ENCODE measurements around the gene MAP3K2.
"Not testable (repeated sequence)": the region's sequence is repeated elsewhere in the genome, so short reads cannot be mapped to it uniquely, and the experiment has no call there.

MAP3K2 gene

GRCh38 chr2:127421871-127422558 is 34.2 kb upstream of the MAP3K2 start:
- no peak for DNase-seq (ENCODE audit: low read depth in 2 of 2, low spot score in 1 of 2)

- DNase-seq (ENCODE audit: low read depth in 2 of 2, low spot score in 1 of 2), result no peak
These were observed 33.5 kb upstream of the MAP3K2 start for GRCh38 chr2:127421116-127421800.

DNA sequence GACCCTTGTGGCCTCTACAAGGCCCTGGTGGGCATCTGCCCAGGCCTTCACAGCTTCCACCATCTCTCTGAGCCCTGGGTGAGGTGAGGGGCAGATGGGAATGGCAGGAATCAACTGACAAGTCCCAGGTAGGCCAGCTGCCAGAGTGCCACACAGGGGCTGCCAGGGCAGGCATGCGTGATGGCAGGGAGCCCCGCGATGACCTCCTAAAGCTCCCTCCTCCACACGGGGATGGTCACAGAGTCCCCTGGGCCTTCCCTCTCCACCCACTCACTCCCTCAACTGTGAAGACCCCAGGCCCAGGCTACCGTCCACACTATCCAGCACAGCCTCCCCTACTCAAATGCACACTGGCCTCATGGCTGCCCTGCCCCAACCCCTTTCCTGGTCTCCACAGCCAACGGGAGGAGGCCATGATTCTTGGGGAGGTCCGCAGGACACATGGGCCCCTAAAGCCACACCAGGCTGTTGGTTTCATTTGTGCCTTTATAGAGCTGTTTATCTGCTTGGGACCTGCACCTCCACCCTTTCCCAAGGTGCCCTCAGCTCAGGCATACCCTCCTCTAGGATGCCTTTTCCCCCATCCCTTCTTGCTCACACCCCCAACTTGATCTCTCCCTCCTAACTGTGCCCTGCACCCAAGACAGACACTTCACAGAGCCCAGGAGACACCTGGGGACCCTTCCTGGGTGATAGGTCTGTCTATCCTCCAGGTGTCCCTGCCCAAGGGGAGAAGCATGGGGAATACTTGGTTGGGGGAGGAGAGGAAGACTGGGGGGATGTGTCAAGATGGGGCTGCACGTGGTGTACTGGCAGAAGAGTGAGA is 32.5 kb upstream of the MAP3K2 start:
- no peak for DNase-seq (ENCODE audit: low read depth in 2 of 2, low spot score in 1 of 2)

DNA sequence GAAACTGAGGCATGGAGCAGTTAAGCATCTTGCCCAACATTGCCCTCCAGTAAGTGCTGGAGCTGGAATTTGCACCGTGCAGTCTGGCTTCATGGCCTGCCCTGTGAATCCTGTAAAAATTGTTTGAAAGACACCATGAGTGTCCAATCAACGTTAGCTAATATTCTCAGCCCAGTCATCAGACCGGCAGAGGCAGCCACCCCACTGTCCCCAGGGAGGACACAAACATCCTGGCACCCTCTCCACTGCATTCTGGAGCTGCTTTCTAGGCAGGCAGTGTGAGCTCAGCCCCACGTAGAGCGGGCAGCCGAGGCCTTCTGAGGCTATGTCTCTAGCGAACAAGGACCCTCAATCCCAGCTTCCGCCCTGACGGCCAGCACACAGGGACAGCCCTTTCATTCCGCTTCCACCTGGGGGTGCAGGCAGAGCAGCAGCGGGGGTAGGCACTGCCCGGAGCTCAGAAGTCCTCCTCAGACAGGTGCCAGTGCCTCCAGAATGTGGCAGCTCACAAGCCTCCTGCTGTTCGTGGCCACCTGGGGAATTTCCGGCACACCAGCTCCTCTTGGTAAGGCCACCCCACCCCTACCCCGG is 31.8 kb upstream of the MAP3K2 start:
- DNase-seq (ENCODE audit: low read depth in 2 of 2, low spot score in 1 of 2), result no peak

GRCh38 chr2:127419112-127419430 is 31.3 kb upstream of the MAP3K2 start:
- DNase-seq (ENCODE audit: low read depth in 2 of 2, low spot score in 1 of 2), result no peak

DNA sequence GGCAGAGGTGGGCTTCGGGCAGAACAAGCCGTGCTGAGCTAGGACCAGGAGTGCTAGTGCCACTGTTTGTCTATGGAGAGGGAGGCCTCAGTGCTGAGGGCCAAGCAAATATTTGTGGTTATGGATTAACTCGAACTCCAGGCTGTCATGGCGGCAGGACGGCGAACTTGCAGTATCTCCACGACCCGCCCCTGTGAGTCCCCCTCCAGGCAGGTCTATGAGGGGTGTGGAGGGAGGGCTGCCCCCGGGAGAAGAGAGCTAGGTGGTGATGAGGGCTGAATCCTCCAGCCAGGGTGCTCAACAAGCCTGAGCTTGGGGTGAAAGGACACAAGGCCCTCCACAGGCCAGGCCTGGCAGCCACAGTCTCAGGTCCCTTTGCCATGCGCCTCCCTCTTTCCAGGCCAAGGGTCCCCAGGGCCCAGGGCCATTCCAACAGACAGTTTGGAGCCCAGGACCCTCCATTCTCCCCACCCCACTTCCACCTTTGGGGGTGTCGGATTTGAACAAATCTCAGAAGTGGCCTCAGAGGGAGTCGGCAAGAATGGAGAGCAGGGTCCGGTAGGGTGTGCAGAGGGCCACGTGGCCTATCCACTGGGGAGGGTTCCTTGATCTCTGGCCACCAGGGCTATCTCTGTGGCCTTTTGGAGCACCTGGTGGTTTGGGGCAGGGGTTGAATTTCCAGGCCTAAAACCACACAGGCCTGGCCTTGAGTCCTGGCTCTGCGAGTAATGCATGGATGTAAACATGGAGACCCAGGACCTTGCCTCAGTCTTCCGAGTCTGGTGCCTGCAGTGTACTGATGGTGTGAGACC is 30.7 kb upstream of the MAP3K2 start, which contains the start of gene PROC:
TSS of gene PROC (plus strand) at position 128 of the 812 bp plus-strand sequence. CDS start 1,516 bp downstream, outside the sequence.
- DNase-seq (ENCODE audit: low read depth in 2 of 2, low spot score in 1 of 2), result no peak

DNA sequence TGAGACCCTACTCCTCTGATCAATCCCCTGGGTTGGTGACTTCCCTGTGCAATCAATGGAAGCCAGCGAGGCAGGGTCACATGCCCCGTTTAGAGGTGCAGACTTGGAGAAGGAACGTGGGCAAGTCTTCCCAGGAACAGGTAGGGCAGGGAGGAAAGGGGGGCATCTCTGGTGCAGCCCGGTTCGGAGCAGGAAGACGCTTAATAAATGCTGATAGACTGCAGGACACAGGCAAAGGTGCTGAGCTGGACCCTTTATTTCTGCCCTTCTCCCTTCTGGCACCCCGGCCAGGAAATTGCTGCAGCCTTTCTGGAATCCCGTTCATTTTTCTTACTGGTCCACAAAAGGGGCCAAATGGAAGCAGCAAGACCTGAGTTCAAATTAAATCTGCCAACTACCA is 29.6 kb upstream of the MAP3K2 start:
- no peak for DNase-seq (ENCODE audit: low read depth in 2 of 2, low spot score in 1 of 2)

- no peak for DNase-seq (ENCODE audit: low read depth in 2 of 2, low spot score in 1 of 2)
These were observed 28.8 kb upstream of the MAP3K2 start for GRCh38 chr2:127416506-127417001.

GRCh38 chr2:127415593-127416505 is 28.1 kb upstream of the MAP3K2 start:
- DNase-seq (ENCODE audit: low read depth in 2 of 2, low spot score in 1 of 2), result peak; percentile 59 to 61

DNA sequence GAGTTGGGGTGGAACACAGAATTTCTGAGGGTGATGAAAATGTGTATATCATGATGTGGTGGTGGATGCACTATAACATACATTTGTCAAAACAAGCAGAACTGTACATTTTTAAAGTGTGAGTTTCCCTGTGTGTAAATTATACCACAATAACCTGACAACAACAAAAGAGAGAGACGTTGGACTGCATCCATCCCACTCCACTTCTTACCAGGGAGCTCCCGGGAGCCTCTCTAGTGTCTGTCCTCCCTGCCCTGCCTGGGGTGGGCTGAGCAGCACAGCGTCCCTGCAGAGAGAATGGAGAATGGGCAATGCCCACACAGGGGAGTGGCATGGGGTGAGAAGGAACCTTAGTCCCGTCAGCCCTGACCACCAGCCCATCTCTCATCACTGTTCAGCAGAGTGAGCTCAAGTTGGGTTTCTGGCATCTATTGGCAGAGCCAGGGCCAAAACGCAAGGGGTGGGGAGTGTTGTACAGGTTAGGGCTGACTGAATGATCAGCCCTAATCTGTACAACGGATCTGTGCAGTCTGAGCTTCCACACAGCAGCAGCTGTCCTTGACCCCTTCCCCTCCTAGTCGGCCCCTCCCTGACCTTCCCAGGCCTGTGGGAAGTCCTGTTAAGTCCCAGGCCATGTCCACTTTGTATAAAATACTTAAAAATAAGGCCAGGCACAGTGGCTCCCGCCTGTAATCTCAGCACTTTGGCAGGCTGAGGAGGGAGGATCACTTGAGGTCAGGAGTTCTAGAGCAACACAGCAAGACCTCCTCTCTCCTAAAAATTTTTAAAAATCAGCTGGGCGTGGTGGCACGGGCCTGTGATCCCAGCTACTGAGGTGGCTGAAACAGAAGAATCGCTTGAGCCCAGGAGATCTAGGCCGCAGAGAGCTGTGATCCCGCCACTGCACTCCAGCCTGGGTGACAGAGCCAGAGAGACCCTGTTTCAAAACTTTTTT is 27.1 kb upstream of the MAP3K2 start:
- no peak for DNase-seq (ENCODE audit: low read depth in 2 of 2, low spot score in 1 of 2)

DNA sequence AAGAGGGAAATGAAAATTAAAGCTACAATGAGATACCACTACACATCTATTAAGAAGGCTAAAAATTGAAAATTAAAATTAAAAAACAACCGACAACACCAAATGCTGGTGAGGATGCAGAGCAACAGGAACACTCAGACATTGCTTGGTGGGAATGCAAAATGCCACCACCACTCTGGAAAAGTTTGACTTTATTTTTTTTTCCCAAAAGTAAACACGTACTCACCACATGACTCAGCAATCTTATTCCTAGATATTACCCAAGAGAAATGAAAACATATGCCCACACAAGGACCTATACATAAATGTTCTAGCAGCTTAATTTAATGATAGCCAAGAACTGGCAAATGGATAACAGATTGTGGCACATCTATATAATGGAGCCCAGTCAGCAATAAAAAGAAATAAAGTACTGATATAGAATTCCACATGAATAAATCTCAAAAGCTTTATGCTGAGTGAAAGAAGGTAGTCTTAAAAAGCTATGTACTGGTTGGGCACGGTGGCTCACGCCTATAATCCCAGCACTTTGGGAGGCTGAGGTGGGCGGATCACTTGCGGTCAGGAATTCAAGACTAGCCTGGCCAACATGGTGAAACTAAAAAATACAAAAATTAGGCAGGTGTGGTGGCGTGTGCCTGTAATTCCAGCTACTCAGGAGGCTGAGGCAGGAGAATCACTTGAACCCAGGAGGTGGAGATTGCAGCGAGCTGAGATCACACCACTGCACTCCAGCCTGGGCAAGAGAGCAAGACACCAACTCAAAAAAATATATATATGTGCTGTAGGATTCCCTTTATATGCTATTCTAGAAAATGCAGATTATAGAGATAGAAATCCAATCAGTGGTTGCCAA is 26.2 kb upstream of the MAP3K2 start:
- DNase-seq (ENCODE audit: low read depth in 2 of 2, low spot score in 1 of 2), result no peak

DNA sequence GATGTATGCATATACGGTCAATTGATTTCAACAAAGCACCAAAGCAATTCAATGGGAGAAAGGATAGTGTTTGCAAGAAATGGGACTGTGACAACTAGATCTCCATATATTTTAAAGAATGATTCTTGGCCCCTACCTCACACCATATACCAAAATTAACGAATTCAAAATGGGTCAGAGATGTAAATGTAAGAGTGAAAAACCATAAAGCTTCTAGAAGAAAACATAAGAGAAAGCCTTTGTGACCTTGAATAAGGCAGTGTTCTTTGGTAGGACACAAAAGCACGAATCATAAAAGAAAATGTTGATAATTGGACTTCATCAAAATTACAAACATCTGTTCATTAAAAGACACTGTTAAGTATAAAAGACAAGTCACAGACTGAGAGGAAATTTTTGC is 25.4 kb upstream of the MAP3K2 start:
- no peak for DNase-seq (ENCODE audit: low read depth in 2 of 2, low spot score in 1 of 2)

- no peak for DNase-seq (ENCODE audit: low read depth in 2 of 2, low spot score in 1 of 2)
These were observed 24.0 kb upstream of the MAP3K2 start for GRCh38 chr2:127411653-127412369.

GRCh38 chr2:127410871-127411652 is 23.3 kb upstream of the MAP3K2 start:
- DNase-seq (ENCODE audit: low read depth in 2 of 2, low spot score in 1 of 2), result no peak

DNA sequence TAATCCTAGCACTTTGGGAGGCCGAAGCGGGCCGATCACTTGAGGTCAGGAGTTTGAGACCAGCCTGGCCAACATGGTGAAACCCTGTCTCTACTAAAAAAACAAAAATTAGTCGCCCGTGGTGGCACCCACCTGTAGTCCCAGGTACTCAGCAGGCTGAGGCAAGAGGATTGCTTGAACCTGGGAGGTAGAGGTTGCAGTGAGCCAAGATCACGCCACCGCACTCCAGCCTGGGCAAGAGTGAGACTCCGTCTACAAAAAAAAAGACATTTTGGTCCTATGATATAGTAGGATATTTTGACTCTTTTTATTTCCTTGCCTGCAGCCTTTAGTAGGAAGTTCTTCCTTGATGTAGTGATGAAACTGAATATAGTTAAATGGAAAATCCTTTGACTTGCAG is 21.9 kb upstream of the MAP3K2 start:
- DNase-seq (ENCODE audit: low read depth in 2 of 2, low spot score in 1 of 2), result not testable (repeated sequence)

DNA sequence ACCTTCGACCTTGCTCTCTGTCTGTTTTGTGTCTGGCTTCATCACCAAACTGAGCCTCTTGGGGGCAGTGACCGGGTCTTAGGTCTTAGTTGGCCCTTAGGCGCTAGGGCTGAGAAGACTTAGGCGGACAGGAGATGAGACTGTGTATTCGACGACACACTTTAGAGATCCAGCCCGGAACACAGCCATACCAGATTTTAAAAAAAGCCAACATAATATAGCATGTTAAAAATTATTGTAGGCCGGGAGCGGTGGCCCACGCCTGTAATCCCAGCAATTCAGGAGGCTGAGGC is 21.0 kb upstream of the MAP3K2 start:
- no peak for DNase-seq (ENCODE audit: low read depth in 2 of 2, low spot score in 1 of 2)
